Measurements from ENCODE around the gene MGAT5B.

DNA sequence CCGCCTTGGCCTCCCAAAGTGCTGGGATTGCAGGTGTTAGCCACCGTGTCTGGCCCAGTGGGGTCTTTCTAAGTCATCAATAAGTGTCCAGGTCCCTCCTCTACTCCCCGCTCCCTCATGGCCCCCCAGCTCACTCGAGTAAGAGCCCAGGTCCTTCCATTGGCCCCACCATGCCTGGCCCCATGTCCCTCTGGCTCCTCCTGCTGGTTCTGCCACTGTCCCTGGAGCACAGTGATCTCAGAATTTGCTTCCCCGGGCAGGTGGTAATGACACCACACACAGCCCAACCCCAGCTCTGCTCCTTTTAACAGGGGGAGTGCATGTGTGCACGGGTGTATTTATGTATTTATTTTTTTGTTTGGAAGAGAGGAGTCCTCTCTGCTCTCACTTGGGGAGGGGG, 19.6 kb downstream of the MGAT5B start:
- TF ChIP-seq, protein P1, sequence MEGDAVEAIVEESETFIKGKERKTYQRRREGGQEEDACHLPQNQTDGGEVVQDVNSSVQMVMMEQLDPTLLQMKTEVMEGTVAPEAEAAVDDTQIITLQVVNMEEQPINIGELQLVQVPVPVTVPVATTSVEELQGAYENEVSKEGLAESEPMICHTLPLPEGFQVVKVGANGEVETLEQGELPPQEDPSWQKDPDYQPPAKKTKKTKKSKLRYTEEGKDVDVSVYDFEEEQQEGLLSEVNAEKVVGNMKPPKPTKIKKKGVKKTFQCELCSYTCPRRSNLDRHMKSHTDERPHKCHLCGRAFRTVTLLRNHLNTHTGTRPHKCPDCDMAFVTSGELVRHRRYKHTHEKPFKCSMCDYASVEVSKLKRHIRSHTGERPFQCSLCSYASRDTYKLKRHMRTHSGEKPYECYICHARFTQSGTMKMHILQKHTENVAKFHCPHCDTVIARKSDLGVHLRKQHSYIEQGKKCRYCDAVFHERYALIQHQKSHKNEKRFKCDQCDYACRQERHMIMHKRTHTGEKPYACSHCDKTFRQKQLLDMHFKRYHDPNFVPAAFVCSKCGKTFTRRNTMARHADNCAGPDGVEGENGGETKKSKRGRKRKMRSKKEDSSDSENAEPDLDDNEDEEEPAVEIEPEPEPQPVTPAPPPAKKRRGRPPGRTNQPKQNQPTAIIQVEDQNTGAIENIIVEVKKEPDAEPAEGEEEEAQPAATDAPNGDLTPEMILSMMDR (IDR thresholded peaks at IDR 0.05), result no peak
- TF ChIP-seq POLR2AphosphoS5 (IDR thresholded peaks at IDR 0.05), result no peak

Data from sigmoid colon (tissue), 4 donors.